Measurements from ENCODE around the gene CRCP. TPM values are rescaled to one million over a fixed set of nuclear protein-coding genes. Genes with fewer than 3 reads are reported as not detected.

CRCP gene
- total RNA-seq, 5 donors from 2014 or later (not counting 1 experiment from before 2014, with no cell fraction given): 29.9 to 33.7 (median 31.6) TPM

GRCh38 chr7:66076462-66077329 is 38.0 kb upstream of the CRCP start:
- DNase-seq: no peak
- H3K36me3 Mint-ChIP-seq: peaks cover 2% of the 10 kb centered on the region

DNA sequence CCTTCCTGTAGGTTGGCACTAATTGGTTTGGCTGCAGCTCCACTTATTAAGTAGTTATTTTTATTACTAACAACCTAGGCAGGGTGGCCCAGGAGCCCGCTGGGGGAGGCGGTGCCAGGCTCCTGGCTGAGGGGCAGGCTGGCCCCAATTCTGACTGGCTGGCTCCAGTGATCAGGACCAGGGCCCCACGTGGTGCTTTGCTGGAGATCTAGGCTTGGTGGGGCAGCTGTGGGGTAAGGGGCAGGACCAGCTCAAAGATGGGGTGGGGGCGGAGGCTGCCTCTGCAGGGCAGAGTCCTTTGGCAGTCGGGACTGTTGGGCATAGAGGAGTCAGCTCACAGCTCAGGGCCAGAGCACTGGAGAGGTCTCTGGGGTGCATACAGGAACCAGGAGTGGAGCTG is 36.6 kb upstream of the CRCP start:
- CTCF ChIA-PET: no interaction called here

More at GRCh38 chr7:66076462-66077329, 38.0 kb upstream of the CRCP start:
- Histone ChIP-seq H3K4me1 (ENCODE audit: control insufficient read depth in 1 of 2, extremely low read depth in 1 of 2, insufficient read depth in 2 of 2, low read length in 2 of 2) (peaks cover 0 to 23% of the 10 kb centered on the region in 2 experiments), H3K4me3 (ENCODE audit: control insufficient read depth in 1 of 2, extremely low read depth in 1 of 2, low read length in 1 of 2) (peak overlapping the region; percentile 74 to 78), H3K27me3 (replicated peaks in 1 of 2; ENCODE audit: control insufficient read depth in 2 of 2, extremely low read depth in 1 of 2, insufficient read depth in 2 of 2, low read length in 1 of 2) (no peaks in the 10 kb centered on the region), H3K9me3 (no peaks in the 10 kb centered on the region), H3K27ac (ENCODE audit: low read length) (no peak overlapping the region), H3K36me3 (ENCODE audit: control insufficient read depth in 2 of 2, extremely low read depth in 1 of 2, insufficient read depth in 1 of 2, low read length in 1 of 2) (no peaks in the 10 kb centered on the region)
- H3K27ac Mint-ChIP-seq: peak overlapping the region; percentile 63 to 64
- ATAC-seq (replicated peaks in 1 of 4): no peak
- POLR2A ChIA-PET: no interaction called here
- CTCF ChIA-PET: interaction anchor here in 1 of 2 donors (1.3 kb wide), 1 partner anchor 38 kb away, joined by 3 read pairs; the partner anchor contains the start of gene CRCP
- H3K9me3 Mint-ChIP-seq: no peaks in the 10 kb centered on the region
- H3K4me1 Mint-ChIP-seq: peaks cover 12 to 18% (median 14%) of the 10 kb centered on the region in 3 donors
- H3K27me3 Mint-ChIP-seq: no peaks in the 10 kb centered on the region
- H3K4me3 Mint-ChIP-seq: peak overlapping the region; percentile 79 to 85 (median 80)
- 96% methylated on average over 7 of the region's 11 CpGs for WGBS (ENCODE audit: insufficient coverage)

DNA sequence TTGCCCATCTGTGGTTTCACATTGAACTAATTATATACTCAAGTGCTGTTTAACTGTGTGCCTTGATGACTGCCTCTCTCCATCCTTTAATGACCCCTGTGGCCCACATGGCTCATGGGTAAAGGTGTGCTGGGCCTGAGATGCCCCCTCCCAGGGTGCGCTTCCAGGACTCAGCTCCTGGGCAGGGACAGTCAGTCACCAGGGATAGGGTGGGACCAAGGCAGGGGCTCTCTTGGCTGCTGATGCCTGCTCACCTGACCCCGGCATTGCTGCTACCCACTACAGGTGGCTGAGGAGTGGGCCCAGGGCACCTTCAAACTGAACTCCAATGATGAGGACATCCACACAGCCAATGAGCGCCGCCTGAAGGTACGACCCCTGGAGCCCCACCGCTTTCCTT is 32.6 kb upstream of the CRCP start:
- Histone ChIP-seq H3K4me1 (ENCODE audit: control insufficient read depth in 1 of 2, extremely low read depth in 1 of 2, insufficient read depth in 2 of 2, low read length in 2 of 2) (peaks cover 0 to 6% of the 10 kb centered on the region in 2 experiments), H3K27me3 (replicated peaks in 1 of 2; ENCODE audit: control insufficient read depth in 2 of 2, extremely low read depth in 1 of 2, insufficient read depth in 2 of 2, low read length in 1 of 2) (no peaks in the 10 kb centered on the region), H3K9me3 (no peaks in the 10 kb centered on the region), H3K4me3 (ENCODE audit: control insufficient read depth in 1 of 2, extremely low read depth in 1 of 2, low read length in 1 of 2) (no peak overlapping the region), H3K36me3 (ENCODE audit: control insufficient read depth in 2 of 2, extremely low read depth in 1 of 2, insufficient read depth in 1 of 2, low read length in 1 of 2) (peaks cover 0 to 2% of the 10 kb centered on the region in 2 donors), H3K27ac (ENCODE audit: low read length) (no peak overlapping the region)
- Mint-ChIP-seq H3K9me3 (no peaks in the 10 kb centered on the region), H3K27ac (no peak overlapping the region), H3K4me1 (peaks cover 4 to 5% (median 4%) of the 10 kb centered on the region in 3 donors), H3K4me3 (no peak overlapping the region), H3K27me3 (no peaks in the 10 kb centered on the region), H3K36me3 (peaks cover 11% of the 10 kb centered on the region)
- DNase-seq: no peak
- POLR2A ChIA-PET: no interaction called here
- WGBS (ENCODE audit: insufficient coverage): 100% methylated on average over 5 of the region's 6 CpGs
- ATAC-seq (replicated peaks in 1 of 4): no peak
- CTCF ChIA-PET: no interaction called here

More for the DNA sequence above, 36.6 kb upstream of the CRCP start:
- no peaks in the 10 kb centered on the region for H3K27me3 Mint-ChIP-seq
- peak overlapping the region in 1 of 3 donors; percentile 28 for H3K4me3 Mint-ChIP-seq
- DNase-seq (no peak), ATAC-seq (replicated peaks in 1 of 4) (no peak)
- POLR2A ChIA-PET: interaction anchor here in 1 of 2 donors (0.6 to 0.9 kb wide), 2 partner anchors 9 to 38 kb away, joined by 3 read pairs; no protein-coding TSS in a partner anchor
- H3K4me1 Mint-ChIP-seq: peaks cover 12 to 18% (median 14%) of the 10 kb centered on the region in 3 donors
- H3K27me3 ChIP-seq (replicated peaks in 1 of 2; ENCODE audit: control insufficient read depth in 2 of 2, extremely low read depth in 1 of 2, insufficient read depth in 2 of 2, low read length in 1 of 2): no peaks in the 10 kb centered on the region
- H3K36me3 Mint-ChIP-seq: peaks cover 6% of the 10 kb centered on the region
- WGBS (ENCODE audit: insufficient coverage): 98% methylated on average over 5 of the region's 5 CpGs
- H3K9me3 Mint-ChIP-seq: no peaks in the 10 kb centered on the region
- H3K4me1 ChIP-seq (ENCODE audit: control insufficient read depth in 1 of 2, extremely low read depth in 1 of 2, insufficient read depth in 2 of 2, low read length in 2 of 2): peaks cover 0 to 23% of the 10 kb centered on the region in 2 experiments
- no peak overlapping the region for H3K27ac Mint-ChIP-seq
- H3K9me3 ChIP-seq: no peaks in the 10 kb centered on the region
- H3K36me3 ChIP-seq (ENCODE audit: control insufficient read depth in 2 of 2, extremely low read depth in 1 of 2, insufficient read depth in 1 of 2, low read length in 1 of 2): no peaks in the 10 kb centered on the region
- H3K27ac ChIP-seq (ENCODE audit: low read length): no peak overlapping the region
- H3K4me3 ChIP-seq (ENCODE audit: control insufficient read depth in 1 of 2, extremely low read depth in 1 of 2, low read length in 1 of 2): no peak overlapping the region

DNA sequence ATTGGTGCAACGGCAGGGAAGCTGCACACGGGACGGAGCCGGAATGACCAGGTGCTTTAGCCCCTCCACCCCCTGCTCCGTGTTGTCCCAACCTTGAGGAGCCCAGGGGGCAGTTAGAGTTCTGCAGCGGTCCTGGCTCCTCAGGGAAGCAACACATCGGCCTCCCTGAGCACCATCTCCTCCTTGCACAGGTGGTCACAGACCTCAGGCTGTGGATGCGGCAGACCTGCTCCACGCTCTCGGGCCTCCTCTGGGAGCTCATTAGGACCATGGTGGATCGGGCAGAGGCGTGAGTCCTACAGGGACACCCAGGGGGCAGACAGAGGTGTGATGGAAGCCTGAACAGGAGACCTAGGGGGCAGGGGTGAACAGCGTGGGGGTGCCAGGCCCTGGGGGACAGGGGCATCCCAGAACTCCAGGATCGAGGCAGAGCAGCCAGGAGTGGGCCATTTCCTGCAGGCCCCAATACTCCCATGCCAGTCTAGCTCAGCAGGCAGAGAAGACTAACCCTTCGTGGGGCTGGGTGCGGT is 31.7 kb upstream of the CRCP start:
- ChIA-PET CTCF (no interaction called here), POLR2A (no interaction called here)
- Mint-ChIP-seq H3K4me3 (no peak overlapping the region), H3K36me3 (peaks cover 11% of the 10 kb centered on the region), H3K27me3 (no peaks in the 10 kb centered on the region), H3K4me1 (no peaks in the 10 kb centered on the region), H3K27ac (no peak overlapping the region), H3K9me3 (no peaks in the 10 kb centered on the region)
- Histone ChIP-seq H3K36me3 (ENCODE audit: control insufficient read depth in 2 of 2, extremely low read depth in 1 of 2, insufficient read depth in 1 of 2, low read length in 1 of 2) (peaks cover 0 to 2% of the 10 kb centered on the region in 2 donors), H3K4me1 (ENCODE audit: control insufficient read depth in 1 of 2, extremely low read depth in 1 of 2, insufficient read depth in 2 of 2, low read length in 2 of 2) (peaks cover 0 to 1% of the 10 kb centered on the region in 2 experiments), H3K4me3 (ENCODE audit: control insufficient read depth in 1 of 2, extremely low read depth in 1 of 2, low read length in 1 of 2) (no peak overlapping the region), H3K9me3 (no peaks in the 10 kb centered on the region), H3K27me3 (replicated peaks in 1 of 2; ENCODE audit: control insufficient read depth in 2 of 2, extremely low read depth in 1 of 2, insufficient read depth in 2 of 2, low read length in 1 of 2) (no peaks in the 10 kb centered on the region), H3K27ac (ENCODE audit: low read length) (no peak overlapping the region)
- ATAC-seq (replicated peaks in 1 of 4) (no peak), DNase-seq (no peak)
- WGBS (ENCODE audit: insufficient coverage): 99% methylated on average over 16 of the region's 16 CpGs

DNA sequence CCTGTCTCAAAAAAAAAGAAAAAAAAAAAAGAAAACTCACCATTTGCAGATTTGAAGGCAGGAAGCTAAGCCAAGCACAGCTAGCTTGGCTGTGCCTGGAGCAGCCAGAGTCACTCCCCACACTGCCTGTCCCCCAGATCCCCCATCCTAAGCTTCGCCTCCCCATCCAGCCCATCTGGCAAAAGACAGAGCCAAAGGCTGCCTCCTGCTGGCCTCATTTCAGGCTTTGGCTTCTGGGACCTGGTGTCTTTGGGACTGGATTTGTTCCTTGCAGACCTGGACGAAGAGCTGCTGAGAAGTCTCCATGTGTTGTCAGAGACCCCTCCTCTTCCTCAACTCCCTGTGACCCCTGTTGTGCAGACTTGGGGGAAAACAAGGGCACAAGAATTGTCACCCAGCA is 31.0 kb upstream of the CRCP start:
- Histone ChIP-seq H3K27ac (ENCODE audit: low read length) (no peak overlapping the region), H3K9me3 (no peaks in the 10 kb centered on the region), H3K4me1 (ENCODE audit: control insufficient read depth in 1 of 2, extremely low read depth in 1 of 2, insufficient read depth in 2 of 2, low read length in 2 of 2) (no peaks in the 10 kb centered on the region), H3K4me3 (ENCODE audit: control insufficient read depth in 1 of 2, extremely low read depth in 1 of 2, low read length in 1 of 2) (no peak overlapping the region), H3K27me3 (replicated peaks in 1 of 2; ENCODE audit: control insufficient read depth in 2 of 2, extremely low read depth in 1 of 2, insufficient read depth in 2 of 2, low read length in 1 of 2) (no peaks in the 10 kb centered on the region), H3K36me3 (ENCODE audit: control insufficient read depth in 2 of 2, extremely low read depth in 1 of 2, insufficient read depth in 1 of 2, low read length in 1 of 2) (peaks cover 0 to 2% of the 10 kb centered on the region in 2 donors)
- ChIA-PET CTCF (interaction anchor here in 1 of 2 donors (0.7 kb wide), 1 partner anchor 67 kb away, joined by 4 read pairs; no protein-coding TSS in a partner anchor), POLR2A (no interaction called here)
- Mint-ChIP-seq H3K27ac (no peak overlapping the region), H3K27me3 (no peaks in the 10 kb centered on the region), H3K4me3 (no peak overlapping the region), H3K36me3 (peaks cover 11% of the 10 kb centered on the region), H3K4me1 (no peaks in the 10 kb centered on the region), H3K9me3 (no peaks in the 10 kb centered on the region)
- DNase-seq (no peak), ATAC-seq (replicated peaks in 1 of 4) (no peak)
- 100% methylated on average over 1 of the region's 2 CpGs for WGBS (ENCODE audit: insufficient coverage)

DNA sequence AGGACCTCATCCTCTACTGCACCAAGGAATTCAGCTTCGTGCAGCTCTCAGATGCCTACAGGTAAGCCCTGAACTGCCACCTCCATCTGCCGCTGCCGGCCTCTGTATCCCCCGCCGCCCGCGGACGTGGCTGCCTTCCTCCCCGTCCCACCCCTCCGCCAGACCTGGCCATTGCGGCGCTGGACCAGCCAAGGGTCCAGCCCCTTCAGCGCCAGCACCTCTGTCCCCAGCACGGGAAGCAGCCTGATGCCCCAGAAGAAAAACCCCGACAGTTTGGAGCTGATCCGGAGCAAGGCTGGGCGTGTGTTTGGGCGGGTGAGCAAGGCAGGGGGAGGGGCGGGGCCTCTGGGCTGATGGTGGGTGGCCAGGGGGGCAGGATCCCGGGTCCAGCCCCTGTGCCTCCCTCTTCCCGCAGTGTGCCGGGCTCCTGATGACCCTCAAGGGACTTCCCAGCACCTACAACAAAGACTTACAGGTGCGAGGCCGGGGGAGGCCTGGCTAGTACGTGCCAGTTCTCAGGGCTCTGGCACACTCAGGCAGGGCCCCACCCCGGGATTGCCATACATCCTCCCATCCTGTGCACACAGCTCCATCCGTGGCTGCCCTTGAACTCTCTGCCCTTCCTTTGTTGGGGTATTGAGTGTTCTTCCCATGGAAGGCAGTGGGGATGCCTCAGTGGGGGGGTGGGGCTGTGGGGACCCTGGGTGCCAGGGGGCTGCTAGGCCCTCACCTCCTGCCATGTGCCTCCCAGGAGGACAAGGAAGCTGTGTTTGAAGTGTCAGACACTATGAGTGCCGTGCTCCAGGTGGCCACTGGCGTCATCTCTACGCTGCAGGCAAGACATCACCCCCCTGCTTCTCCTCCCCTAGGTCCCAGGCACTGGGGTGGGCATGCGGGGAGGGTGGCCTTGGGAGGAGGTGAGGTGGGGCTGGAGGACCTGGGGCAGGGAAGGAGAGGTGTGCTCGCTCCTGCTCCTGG is 25.5 kb upstream of the CRCP start:
- POLR2A ChIA-PET: interaction anchor here in 1 of 2 donors (0.7 kb wide), 1 partner anchor 70 kb away, joined by 3 read pairs; no protein-coding TSS in a partner anchor
- Mint-ChIP-seq H3K4me3 (no peak overlapping the region), H3K27me3 (no peaks in the 10 kb centered on the region), H3K36me3 (peaks cover 6% of the 10 kb centered on the region), H3K27ac (no peak overlapping the region), H3K4me1 (no peaks in the 10 kb centered on the region), H3K9me3 (no peaks in the 10 kb centered on the region)
- Histone ChIP-seq H3K4me3 (ENCODE audit: control insufficient read depth in 1 of 2, extremely low read depth in 1 of 2, low read length in 1 of 2) (no peak overlapping the region), H3K4me1 (ENCODE audit: control insufficient read depth in 1 of 2, extremely low read depth in 1 of 2, insufficient read depth in 2 of 2, low read length in 2 of 2) (no peaks in the 10 kb centered on the region), H3K9me3 (no peaks in the 10 kb centered on the region), H3K36me3 (ENCODE audit: control insufficient read depth in 2 of 2, extremely low read depth in 1 of 2, insufficient read depth in 1 of 2, low read length in 1 of 2) (no peaks in the 10 kb centered on the region), H3K27me3 (replicated peaks in 1 of 2; ENCODE audit: control insufficient read depth in 2 of 2, extremely low read depth in 1 of 2, insufficient read depth in 2 of 2, low read length in 1 of 2) (no peaks in the 10 kb centered on the region), H3K27ac (ENCODE audit: low read length) (no peak overlapping the region)
- ATAC-seq (replicated peaks in 1 of 4) (no peak), DNase-seq (no peak)
- 93% methylated on average over 18 of the region's 32 CpGs for WGBS (ENCODE audit: insufficient coverage)
- CTCF ChIA-PET: no interaction called here
